ENCODE results near the gene GPR63. TPM values are rescaled to one million over a fixed set of nuclear protein-coding genes. Genes with fewer than 3 reads are reported as not detected.

GPR63 gene
- total and polyA plus RNA-seq, 12 donors, result 0.37 to 4.4 (median 1.2) TPM

DNA sequence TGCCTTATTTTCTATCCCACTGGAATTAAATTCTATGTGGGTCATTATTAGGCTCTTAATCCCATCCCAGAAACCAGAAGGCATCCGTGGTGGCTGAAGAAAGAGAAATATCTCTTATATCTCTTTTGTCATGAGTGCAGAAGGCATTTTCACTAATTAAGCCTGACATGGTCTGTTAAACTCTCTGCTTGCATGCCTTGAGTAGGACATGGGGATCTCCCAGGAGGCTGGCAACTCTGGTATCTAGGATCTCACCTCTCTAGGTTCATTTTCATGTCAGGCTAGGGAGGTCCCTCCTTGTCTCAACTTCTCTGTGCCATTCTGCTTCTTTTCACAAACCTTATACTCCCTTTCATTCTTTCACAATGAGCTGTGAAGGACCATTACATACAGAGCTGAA, 25.3 kb upstream of the GPR63 start:
- Histone ChIP-seq H3K36me3 (replicated peaks in 1 of 2) (no peaks in the 10 kb centered on the region), H3K4me3 (no peak overlapping the region), H3K9me3 (replicated peaks in 1 of 3) (no peaks in the 10 kb centered on the region), H3K27ac (no peak overlapping the region), H3K4me1 (replicated peaks in 1 of 2) (no peaks in the 10 kb centered on the region), H3K27me3 (peaks cover 3% of the 10 kb centered on the region)
- 48 to 71% (median 51%) methylated on average over 1 of the region's 1 CpG for WGBS, 4 donors
- no peak for TF ChIP-seq CTCF (IDR thresholded peaks at IDR 0.05)
- no peak for TF ChIP-seq POLR2A (IDR thresholded peaks at IDR 0.05)
- no peak for DNase-seq
- intact Hi-C loops (cut with DNase I), result no loop called here

DNA sequence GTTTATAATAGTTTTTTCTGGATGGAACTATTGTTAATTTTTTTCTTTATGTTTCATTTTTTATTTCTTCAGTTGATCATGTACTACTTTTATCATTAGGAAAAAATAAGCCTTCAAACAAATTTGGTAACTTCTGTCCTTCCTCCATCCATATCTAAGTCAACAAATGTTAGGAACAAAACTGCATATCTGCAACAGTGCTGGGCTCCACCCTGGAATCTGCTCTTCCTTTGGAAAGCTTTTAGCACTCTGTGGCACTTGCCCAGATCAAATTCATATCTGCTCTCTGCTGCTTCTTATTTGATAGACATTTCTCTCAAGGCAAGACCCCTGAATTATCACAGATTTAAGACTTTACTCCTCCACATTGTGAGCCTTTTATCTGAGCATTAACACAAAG, 24.3 kb upstream of the GPR63 start:
- H3K27ac ChIP-seq, result no peak overlapping the region
- no peak overlapping the region for H3K4me3 ChIP-seq
- H3K9me3 ChIP-seq (replicated peaks in 1 of 3), result no peaks in the 10 kb centered on the region
- TF ChIP-seq CTCF (IDR thresholded peaks at IDR 0.05), result no peak
- TF ChIP-seq POLR2A (IDR thresholded peaks at IDR 0.05), result no peak
- H3K4me1 ChIP-seq (replicated peaks in 1 of 2), result no peaks in the 10 kb centered on the region
- no peaks in the 10 kb centered on the region for H3K36me3 ChIP-seq (replicated peaks in 1 of 2)
- intact Hi-C loops (cut with DNase I), result no loop called here
- no peak for DNase-seq
- no peaks in the 10 kb centered on the region for H3K27me3 ChIP-seq

GRCh38 chr6:96856856-96857255, 19.6 kb upstream of the GPR63 start:
- Histone ChIP-seq H3K27me3 (no peaks in the 10 kb centered on the region), H3K27ac (no peak overlapping the region), H3K4me3 (no peak overlapping the region), H3K36me3 (replicated peaks in 1 of 2) (no peaks in the 10 kb centered on the region), H3K9me3 (replicated peaks in 1 of 3) (no peaks in the 10 kb centered on the region), H3K4me1 (replicated peaks in 1 of 2) (no peaks in the 10 kb centered on the region)
- no peak for TF ChIP-seq POLR2A (IDR thresholded peaks at IDR 0.05)
- TF ChIP-seq CTCF (IDR thresholded peaks at IDR 0.05), result no peak
- intact Hi-C loops (cut with DNase I), result no loop called here
- no peak for DNase-seq
- WGBS, 4 donors, result 33 to 58% (median 37%) methylated on average over 1 of the region's 1 CpG

- Histone ChIP-seq H3K36me3 (replicated peaks in 1 of 2) (no peaks in the 10 kb centered on the region), H3K4me1 (replicated peaks in 1 of 2) (no peaks in the 10 kb centered on the region), H3K27ac (no peak overlapping the region), H3K4me3 (no peak overlapping the region), H3K9me3 (replicated peaks in 1 of 3) (no peaks in the 10 kb centered on the region), H3K27me3 (no peaks in the 10 kb centered on the region)
- DNase-seq, result no peak
- intact Hi-C loops (cut with DNase I), result no loop called here
- TF ChIP-seq CTCF (IDR thresholded peaks at IDR 0.05), result no peak
- 79 to 96% (median 86%) methylated on average over 2 of the region's 2 CpGs for WGBS, 4 donors
These were observed 15.8 kb upstream of the GPR63 start for GRCh38 chr6:96853083-96853482.
